ENCODE data around the gene POU2AF1.

GRCh38 chr11:111364503-111364902 lies 14.6 kb downstream of the POU2AF1 start:
- TF ChIP-seq POLR2A (IDR thresholded peaks at IDR 0.05): no peak
- TF ChIP-seq, protein P1, sequence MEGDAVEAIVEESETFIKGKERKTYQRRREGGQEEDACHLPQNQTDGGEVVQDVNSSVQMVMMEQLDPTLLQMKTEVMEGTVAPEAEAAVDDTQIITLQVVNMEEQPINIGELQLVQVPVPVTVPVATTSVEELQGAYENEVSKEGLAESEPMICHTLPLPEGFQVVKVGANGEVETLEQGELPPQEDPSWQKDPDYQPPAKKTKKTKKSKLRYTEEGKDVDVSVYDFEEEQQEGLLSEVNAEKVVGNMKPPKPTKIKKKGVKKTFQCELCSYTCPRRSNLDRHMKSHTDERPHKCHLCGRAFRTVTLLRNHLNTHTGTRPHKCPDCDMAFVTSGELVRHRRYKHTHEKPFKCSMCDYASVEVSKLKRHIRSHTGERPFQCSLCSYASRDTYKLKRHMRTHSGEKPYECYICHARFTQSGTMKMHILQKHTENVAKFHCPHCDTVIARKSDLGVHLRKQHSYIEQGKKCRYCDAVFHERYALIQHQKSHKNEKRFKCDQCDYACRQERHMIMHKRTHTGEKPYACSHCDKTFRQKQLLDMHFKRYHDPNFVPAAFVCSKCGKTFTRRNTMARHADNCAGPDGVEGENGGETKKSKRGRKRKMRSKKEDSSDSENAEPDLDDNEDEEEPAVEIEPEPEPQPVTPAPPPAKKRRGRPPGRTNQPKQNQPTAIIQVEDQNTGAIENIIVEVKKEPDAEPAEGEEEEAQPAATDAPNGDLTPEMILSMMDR (IDR thresholded peaks at IDR 0.05): no peak
- TF ChIP-seq POLR2AphosphoS5 (IDR thresholded peaks at IDR 0.05; ENCODE audit: insufficient read depth in 1 of 2, low read depth in 1 of 2): no peak

Data from vagina (tissue), 2 donors.